ENCODE data around the gene PRG2. TPM values are rescaled to one million over a fixed set of nuclear protein-coding genes. Genes with fewer than 3 reads are reported as not detected.
A peak's percentile ranks its signal among the peaks of the same experiment; 100 is the strongest.

The PRG2 gene
- total and polyA plus RNA-seq, 9 of the 15 experiments (the other 6 are each of a cell fraction or from before 2014, with no cell fraction given) = 1.8 to 78.0 (median 26.6) TPM

DNA sequence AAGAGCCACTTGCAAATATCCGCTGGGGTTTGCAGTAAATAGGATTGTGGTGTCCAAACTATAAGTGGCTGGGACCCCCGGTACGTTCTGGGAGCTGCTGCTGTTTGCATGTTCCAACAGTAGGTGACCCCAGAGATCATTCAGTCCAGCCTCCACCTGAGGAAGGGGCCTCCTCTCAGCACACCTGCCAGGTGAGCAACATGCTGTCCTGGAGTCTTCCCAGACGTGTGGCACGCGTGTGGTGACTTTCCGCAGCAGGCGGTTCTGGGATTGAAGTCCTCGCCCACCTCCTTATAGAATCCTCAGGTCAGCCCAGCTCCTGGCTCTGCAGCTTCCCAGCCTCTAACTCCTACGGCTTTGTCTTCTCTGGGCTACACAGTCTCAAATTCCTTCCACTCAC lies 45.6 kb downstream of the PRG2 start:
- Histone ChIP-seq H3K9me3 (replicated peaks; ENCODE audit: control insufficient read depth, insufficient read depth, low read depth, low read length) (no peaks in the 10 kb centered on the region), H2AFZ (ENCODE audit: low read depth, low read length) (peak overlapping the region; percentile 92), H3K4me3 (no peak overlapping the region), H3K4me1 (replicated peaks in 1 of 2; ENCODE audit: control insufficient read depth in 2 of 2, insufficient read depth in 2 of 2, low read length in 2 of 2) (peaks cover 10 to 11% of the 10 kb centered on the region in 2 experiments; a peak in 4 of 5 replicates), H3K9ac (ENCODE audit: insufficient read depth in 1 of 2, low read depth in 2 of 2, low read length in 2 of 2) (peak overlapping the region in 1 of 2 experiments; percentile 57; a peak in 1 of 4 replicates), H3K79me2 (ENCODE audit: control insufficient read depth, insufficient read depth, low read length) (no peaks in the 10 kb centered on the region), H3K9me1 (ENCODE audit: control insufficient read depth, insufficient read depth, low read length) (no peaks in the 10 kb centered on the region), H3K27me3 (ENCODE audit: control insufficient read depth in 2 of 2, insufficient read depth in 2 of 2, low read length in 2 of 2) (no peaks in the 10 kb centered on the region; a peak in 1 of 5 replicates), H3K36me3 (ENCODE audit: control insufficient read depth, insufficient read depth, low read length) (no peaks in the 10 kb centered on the region), H3K4me2 (ENCODE audit: insufficient read depth, low read length) (no peak overlapping the region), H3K27ac (ENCODE audit: extremely low read depth, low read depth, low read length) (no peak overlapping the region), H4K20me1 (replicated peaks; ENCODE audit: control insufficient read depth, insufficient read depth, low read length) (no peaks in the 10 kb centered on the region)
- CTCF ChIA-PET (ENCODE audit: low intra/inter-chr PET ratio) = interaction anchor here (0.6 to 1.8 kb wide), 4 partner anchors 112 to 714 kb away, joined by 3 to 7 read pairs (median 4); no protein-coding TSS in a partner anchor
- ATAC-seq (no peak), FAIRE-seq (no peak), DNase-seq (ENCODE audit: extremely low read depth in 1 of 4, low spot score in 3 of 4) (no peak)
- intact Hi-C loops (cut with micrococcal nuclease) = loop anchor here (1.0 to 10.0 kb wide), 8 partner anchors 112 to 1167 kb away; no protein-coding TSS in a partner anchor
- in situ Hi-C loops (cut with MboI) = loop anchor here (5.0 to 10.0 kb wide), 3 partner anchors 180 to 1170 kb away; no protein-coding TSS in a partner anchor
- 86% methylated on average over 10 of the region's 10 CpGs for WGBS (ENCODE audit: insufficient coverage, low coverage, missing lambda C conversion rate)
- TF ChIP-seq BRD4 (IDR thresholded peaks at IDR 0.05) (no peak), KHSRP (IDR thresholded peaks at IDR 0.05) (no peak), PHF20 (IDR thresholded peaks at IDR 0.05; ENCODE audit: partially characterized antibody) (no peak)
- POLR2A ChIA-PET = no interaction called here
- no TSS peak for BruUV-seq (replicated peaks)

DNA sequence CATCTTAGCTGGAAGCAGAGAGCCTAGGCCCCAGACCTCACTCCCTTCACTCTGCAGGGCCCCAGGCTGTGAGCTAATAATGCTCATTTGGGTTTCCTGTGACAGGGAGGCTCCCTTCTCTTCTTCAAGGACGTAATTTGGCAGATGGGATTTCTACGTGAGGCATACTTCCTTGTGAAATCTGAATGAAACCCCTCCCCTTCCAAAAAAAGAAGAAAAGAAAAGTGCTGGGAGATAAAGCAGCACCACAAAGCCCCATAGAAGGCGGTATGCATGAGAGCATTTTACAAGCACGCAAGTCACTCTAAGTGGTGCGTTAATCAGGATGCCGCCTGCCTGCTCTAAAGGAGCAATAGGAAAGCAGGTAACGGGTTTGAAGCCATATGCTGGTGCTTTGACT lies 46.6 kb downstream of the PRG2 start:
- H3K9me1 ChIP-seq (ENCODE audit: control insufficient read depth, insufficient read depth, low read length) = no peaks in the 10 kb centered on the region
- ChIA-PET POLR2A (interaction anchor here (0.5 to 1.1 kb wide), 2 partner anchors 9 to 177 kb away, joined by 3 to 8 read pairs; no protein-coding TSS in a partner anchor), CTCF (ENCODE audit: low intra/inter-chr PET ratio) (no interaction called here)
- H3K9ac ChIP-seq (ENCODE audit: insufficient read depth in 1 of 2, low read depth in 2 of 2, low read length in 2 of 2) = peak overlapping the region in 1 of 2 experiments; percentile 27; a peak in 1 of 4 replicates
- no peaks in the 10 kb centered on the region for H3K36me3 ChIP-seq (ENCODE audit: control insufficient read depth, insufficient read depth, low read length)
- no peaks in the 10 kb centered on the region; a peak in 1 of 5 replicates for H3K27me3 ChIP-seq (ENCODE audit: control insufficient read depth in 2 of 2, insufficient read depth in 2 of 2, low read length in 2 of 2)
- intact Hi-C loops (cut with micrococcal nuclease) = loop anchor here (2.0 to 10.0 kb wide), 5 partner anchors 212 to 503 kb away; no protein-coding TSS in a partner anchor
- no peak overlapping the region for H3K27ac ChIP-seq (ENCODE audit: extremely low read depth, low read depth, low read length)
- 35% methylated on average over 7 of the region's 7 CpGs for WGBS (ENCODE audit: insufficient coverage, low coverage, missing lambda C conversion rate)
- no peak overlapping the region for H3K4me3 ChIP-seq
- peak overlapping the region; percentile 14 for H2AFZ ChIP-seq (ENCODE audit: low read depth, low read length)
- DNase-seq (ENCODE audit: extremely low read depth in 1 of 4, low spot score in 3 of 4) (no peak), FAIRE-seq (no peak), ATAC-seq (no peak)
- peaks cover 6 to 8% of the 10 kb centered on the region in 2 experiments; a peak in 4 of 5 replicates for H3K4me1 ChIP-seq (replicated peaks in 1 of 2; ENCODE audit: control insufficient read depth in 2 of 2, insufficient read depth in 2 of 2, low read length in 2 of 2)
- no peak overlapping the region for H3K4me2 ChIP-seq (ENCODE audit: insufficient read depth, low read length)
- H3K79me2 ChIP-seq (ENCODE audit: control insufficient read depth, insufficient read depth, low read length) = no peaks in the 10 kb centered on the region
- in situ Hi-C loops (cut with MboI) = loop anchor here (5.0 to 10.0 kb wide), 3 partner anchors 181 to 1171 kb away; no protein-coding TSS in a partner anchor
- no peaks in the 10 kb centered on the region for H3K9me3 ChIP-seq (replicated peaks; ENCODE audit: control insufficient read depth, insufficient read depth, low read depth, low read length)
- no peaks in the 10 kb centered on the region for H4K20me1 ChIP-seq (replicated peaks; ENCODE audit: control insufficient read depth, insufficient read depth, low read length)
- BruUV-seq (replicated peaks) = no TSS peak
- no peak for TF ChIP-seq ZNF57 (CRISPR knock-in tag; IDR thresholded peaks at IDR 0.05)
- no peak for TF ChIP-seq MTA2 (IDR thresholded peaks at IDR 0.05; ENCODE audit: low read depth)
- TF ChIP-seq MTA1 (IDR thresholded peaks at IDR 0.05; ENCODE audit: borderline replicate concordance) = no peak
- TF ChIP-seq, protein P1, sequence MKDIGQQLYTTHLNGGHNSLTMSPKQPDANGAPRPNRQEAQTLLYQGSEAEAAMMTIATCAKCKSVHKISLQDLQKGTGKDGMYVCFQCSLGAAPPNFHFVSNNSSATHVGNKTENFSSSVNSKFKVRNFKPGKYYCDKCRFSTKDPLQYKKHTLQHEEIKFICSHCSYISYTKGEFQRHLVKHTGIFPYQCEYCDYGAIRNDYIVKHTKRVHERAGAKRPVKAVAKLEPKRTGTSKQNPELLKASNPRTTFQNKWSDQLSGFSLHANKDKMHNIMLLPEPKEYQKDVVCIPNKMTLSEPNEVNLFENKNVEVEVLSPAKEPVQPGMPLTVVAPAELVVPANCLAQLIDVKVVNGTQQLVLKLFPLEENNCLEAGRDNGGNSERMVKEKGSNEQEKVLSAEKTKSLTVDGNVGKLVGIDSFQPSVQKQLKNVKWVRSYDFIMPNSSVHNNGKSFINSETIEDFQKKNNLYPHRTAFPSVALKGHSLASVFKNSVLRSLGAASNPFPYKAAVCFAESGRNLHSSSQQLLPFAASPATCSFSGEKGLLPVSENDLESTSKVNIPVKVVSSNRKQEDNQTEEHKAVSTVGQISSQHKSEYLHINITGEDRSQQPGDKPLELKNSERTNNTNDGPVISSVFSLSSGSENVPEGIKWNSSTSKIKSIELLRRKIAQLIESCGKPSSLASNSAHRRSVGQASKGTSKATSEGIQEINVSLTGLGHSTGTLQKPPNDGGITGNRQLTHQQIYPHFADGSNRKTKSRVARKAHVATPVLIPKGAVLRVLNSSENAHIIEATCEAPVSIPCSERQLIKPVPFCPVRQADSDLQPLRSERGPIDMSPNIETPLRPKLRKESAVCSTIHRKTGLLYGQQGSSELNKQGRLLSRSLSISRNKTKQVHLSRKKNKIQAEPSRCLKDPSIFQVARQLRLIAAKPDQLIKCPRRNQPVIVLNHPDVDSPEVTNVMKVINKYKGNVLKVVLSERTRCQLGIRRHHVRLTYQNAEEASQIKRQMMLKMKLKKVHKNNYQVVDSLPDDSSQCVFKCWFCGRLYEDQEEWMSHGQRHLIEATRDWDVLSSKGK (CRISPR knock-in tag; IDR thresholded peaks at IDR 0.05) = no peak
- TF ChIP-seq, protein P2, sequence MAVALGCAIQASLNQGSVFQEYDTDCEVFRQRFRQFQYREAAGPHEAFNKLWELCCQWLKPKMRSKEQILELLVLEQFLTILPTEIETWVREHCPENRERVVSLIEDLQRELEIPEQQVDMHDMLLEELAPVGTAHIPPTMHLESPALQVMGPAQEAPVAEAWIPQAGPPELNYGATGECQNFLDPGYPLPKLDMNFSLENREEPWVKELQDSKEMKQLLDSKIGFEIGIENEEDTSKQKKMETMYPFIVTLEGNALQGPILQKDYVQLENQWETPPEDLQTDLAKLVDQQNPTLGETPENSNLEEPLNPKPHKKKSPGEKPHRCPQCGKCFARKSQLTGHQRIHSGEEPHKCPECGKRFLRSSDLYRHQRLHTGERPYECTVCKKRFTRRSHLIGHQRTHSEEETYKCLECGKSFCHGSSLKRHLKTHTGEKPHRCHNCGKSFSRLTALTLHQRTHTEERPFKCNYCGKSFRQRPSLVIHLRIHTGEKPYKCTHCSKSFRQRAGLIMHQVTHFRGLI (CRISPR knock-in tag; IDR thresholded peaks at IDR 0.05) = no peak
- TF ChIP-seq DACH1 (IDR thresholded peaks at IDR 0.05; ENCODE audit: partially characterized antibody) = no peak
- no peak for TF ChIP-seq SMARCE1 (IDR thresholded peaks at IDR 0.05)

All from K562 (cell line).